Activated gamma-delta T cell treated with anti-CD3 and anti-CD28 coated beads, Interleukin-2, amount 50 U/mL, for 16 hours (primary cell): ENCODE data around the gene F5.

Experiments used
- DNase-seq: peaks from one replicate; pipeline ENCODE4 v3.0.0-alpha.2; 2020; ENCODE audit warnings: low read depth

Gene F5

GRCh38 chr1:169588112-169588511 lies 1.8 kb upstream of the F5 start:
- DNase-seq = no peak

- no peak for DNase-seq
Observed at GRCh38 chr1:169586067-169586394, 250 bp downstream of the F5 start.

GRCh38 chr1:169585181-169585580 lies 1.1 kb downstream of the F5 start:
- DNase-seq = no peak

- no peak for DNase-seq
Observed at GRCh38 chr1:169584483-169585144, 1.7 kb downstream of the F5 start.

GRCh38 chr1:169577981-169578738 lies 8.1 kb downstream of the F5 start:
- no peak for DNase-seq

- no peak for DNase-seq
Observed at GRCh38 chr1:169576935-169577331, 9.3 kb downstream of the F5 start.

- no peak for DNase-seq
Observed at GRCh38 chr1:169576241-169576934, 9.9 kb downstream of the F5 start.

GRCh38 chr1:169574336-169574735 lies 11.9 kb downstream of the F5 start:
- no peak for DNase-seq

- no peak for DNase-seq
Observed at GRCh38 chr1:169572187-169572586, 14.1 kb downstream of the F5 start.

- DNase-seq = no peak
Observed at GRCh38 chr1:169571450-169571849, 14.8 kb downstream of the F5 start.

- no peak for DNase-seq
Observed at GRCh38 chr1:169570172-169570574, 16.1 kb downstream of the F5 start.

- DNase-seq = no peak
Observed at GRCh38 chr1:169568497-169568896, 17.8 kb downstream of the F5 start.

- no peak for DNase-seq
Observed at GRCh38 chr1:169565335-169566271, 20.7 kb downstream of the F5 start.

- no peak for DNase-seq
Observed at GRCh38 chr1:169563650-169564049, 22.6 kb downstream of the F5 start.

- DNase-seq = no peak
Observed at GRCh38 chr1:169563019-169563615, 23.2 kb downstream of the F5 start.

GRCh38 chr1:169561692-169562091 lies 24.6 kb downstream of the F5 start:
- no peak for DNase-seq

- no peak for DNase-seq
Observed at GRCh38 chr1:169557131-169557530, 29.1 kb downstream of the F5 start.

- DNase-seq = no peak
Observed at GRCh38 chr1:169550294-169550693, 36.0 kb downstream of the F5 start.

- no peak for DNase-seq
Observed at GRCh38 chr1:169548282-169548681, 38.0 kb downstream of the F5 start.

- peak; percentile 35 for DNase-seq
Observed at GRCh38 chr1:169546087-169546995, 39.9 kb downstream of the F5 start.

GRCh38 chr1:169545472-169545871 lies 40.8 kb downstream of the F5 start:
- no peak for DNase-seq
